HepG2 (cell line): Measurements from ENCODE around the gene PGRMC2. TPM values are rescaled to one million over a fixed set of nuclear protein-coding genes. Genes with fewer than 3 reads are reported as not detected.

Experiments used
- ARNT ChIP-seq: fragments of 450-650 bp; IDR thresholded peaks from 2 replicates; pipeline ENCODE4 v1.6.1; 2017
- CREBL2 ChIP-seq: sonication (generic); formaldehyde crosslinking; IDR thresholded peaks from 2 replicates; pipeline ENCODE4 v1.8.1; 2023; ENCODE audit warnings: missing genetic modification reagents, mild to moderate bottlenecking, borderline replicate concordance
- EEA1 ChIP-seq: sonication (generic); formaldehyde crosslinking; IDR thresholded peaks from 2 replicates; pipeline ENCODE4 v1.5.1; 2020; ENCODE audit warnings: mild to moderate bottlenecking, missing genetic modification reagents, borderline replicate concordance
- HNRNPLL ChIP-seq: fragments of 200-400 bp; formaldehyde crosslinking; IDR thresholded peaks from 2 replicates; pipeline ENCODE4 v1.6.1; 2017; ENCODE audit warnings: mild to moderate bottlenecking, low read depth, low read length; ENCODE audit not compliant: poor library complexity, severe bottlenecking
- IRF2 ChIP-seq: IDR thresholded peaks from 2 replicates; pipeline ENCODE4 v1.6.1; 2018; ENCODE audit warnings: missing genetic modification reagents, missing compliant biosample characterization
- KLF15 ChIP-seq: sonication (generic); formaldehyde crosslinking; IDR thresholded peaks from 2 replicates; pipeline ENCODE4 v1.8.1; 2023; ENCODE audit warnings: borderline replicate concordance, mild to moderate bottlenecking, inconsistent platforms, missing genetic modification reagents, mixed read lengths
- MAZ ChIP-seq, 2 experiments: sonication (generic) in 1 of 2; formaldehyde crosslinking in 1 of 2; IDR thresholded peaks; 2 replicates each; pipeline versions ENCODE4 v1.5.0 to v1.6.1; 2012 to 2020; ENCODE audit warnings: low read depth in 2 of 2, mild to moderate bottlenecking in 2 of 2, borderline replicate concordance in 1 of 2, improper control_type of control experiment in 1 of 2, low read length in 1 of 2, missing genetic modification reagents in 1 of 2, moderate library complexity in 1 of 2
- MTERF4 ChIP-seq: sonication (generic); formaldehyde crosslinking; IDR thresholded peaks from 2 replicates; pipeline ENCODE4 v1.8.0; 2023; ENCODE audit warnings: mild to moderate bottlenecking, missing genetic modification reagents
- PAF1 ChIP-seq: IDR thresholded peaks from 2 replicates; pipeline ENCODE4 v1.6.1; 2016; ENCODE audit warnings: missing genetic modification reagents, missing compliant biosample characterization
- PRPF4 ChIP-seq: fragments of 200-400 bp; formaldehyde crosslinking; IDR thresholded peaks from 2 replicates; pipeline ENCODE4 v1.6.1; 2016; ENCODE audit warnings: low read length, low read depth; ENCODE audit not compliant: poor library complexity, severe bottlenecking
- RBM39 ChIP-seq: fragments of 200-400 bp; formaldehyde crosslinking; IDR thresholded peaks from one replicate; pipeline ENCODE4 v1.6.1; 2018; ENCODE audit warnings: antibody characterized with exemption, mild to moderate bottlenecking, low read depth, low read length; ENCODE audit not compliant: poor library complexity, severe bottlenecking
- SOX13 ChIP-seq, 3 experiments: fragments of 450-650 bp in 1 of 3; sonication (generic) in 1 of 3; formaldehyde crosslinking in 1 of 3; IDR thresholded peaks in 2 of 3; conservative IDR thresholded peaks in 1 of 3; 2 replicates each; pipeline versions ENCODE4 v1.5.0 to v1.6.1; 2016 to 2020; ENCODE audit warnings: antibody characterized with exemption in 1 of 3, mild to moderate bottlenecking in 1 of 3, missing compliant biosample characterization in 1 of 3, missing genetic modification reagents in 1 of 3, moderate library complexity in 1 of 3
- SSRP1 ChIP-seq: IDR thresholded peaks from 2 replicates; pipeline ENCODE4 v1.6.1; 2016; ENCODE audit warnings: control low read depth
- SYNCRIP ChIP-seq: fragments of 200-400 bp; formaldehyde crosslinking; IDR thresholded peaks from 2 replicates; pipeline ENCODE4 v1.6.1; 2018; ENCODE audit warnings: mild to moderate bottlenecking, low read depth, low read length; ENCODE audit not compliant: insufficient read depth
- ZBTB26 ChIP-seq: IDR thresholded peaks from 2 replicates; pipeline ENCODE4 v1.6.1; 2016; ENCODE audit warnings: missing compliant biosample characterization, missing genetic modification reagents, borderline replicate concordance
- ZNF260 ChIP-seq: sonication (generic); formaldehyde crosslinking; IDR thresholded peaks from 2 replicates; pipeline ENCODE4 v1.4.0; 2020; ENCODE audit warnings: missing genetic modification reagents, low read depth, mild to moderate bottlenecking, borderline replicate concordance
- ZNF281 ChIP-seq: sonication (generic); formaldehyde crosslinking; IDR thresholded peaks from 2 replicates; pipeline ENCODE4 v1.4.0; 2020; ENCODE audit warnings: missing genetic modification reagents, borderline replicate concordance
- ZNF3 ChIP-seq: IDR thresholded peaks from 2 replicates; pipeline ENCODE4 v1.7.0; 2017; ENCODE audit warnings: inconsistent platforms
- ZNF354B ChIP-seq: sonication (generic); formaldehyde crosslinking; IDR thresholded peaks from 2 replicates; pipeline ENCODE4 v1.8.0; 2022; ENCODE audit warnings: mild to moderate bottlenecking, missing genetic modification reagents
- ZNF792 ChIP-seq: IDR thresholded peaks from 2 replicates; pipeline ENCODE4 v1.6.1; 2016
- polyA plus RNA-seq, 8 experiments: library from polyadenylated mRNA; depleted of rRNA in 3 of 8; stranded (reverse) in 7 of 8; unstranded in 1 of 8; fragments of >200 nt; fragmentation: Illumina TruSeq in 4 of 8; extraction: Trizol in 4 of 8; gene quantifications; 2 replicates each; pipeline versions ENCODE4 v1.2.1 to v1.2.3, GENCODE V29; 2011 to 2016; ENCODE audit warnings: low read depth in 4 of 8, missing spikeins in 1 of 8, mixed read lengths in 1 of 8; ENCODE audit not compliant: insufficient read depth in 1 of 8
- total RNA-seq, 5 experiments: library from RNA; depleted of rRNA; stranded (reverse); fragments of >200 nt; fragmentation: Illumina TruSeq; extraction: Trizol; gene quantifications; 2 replicates each; pipeline ENCODE4 v1.2.3, GENCODE V29; 2016; ENCODE audit warnings: low read depth in 1 of 5

Gene PGRMC2
- total and polyA plus RNA-seq, 2 of the 13 experiments (the other 11 are each of a cell fraction or from before 2014, with no cell fraction given) = 16.0 to 19.8 TPM

- TF ChIP-seq MTERF4 (CRISPR knock-in tag) (0 out of 2 replicates have a peak, but pooled peaks have one; percentile 42), IRF2 (CRISPR knock-in tag) (0 out of 2 replicates have a peak, but pooled peaks have one; percentile 39), SOX13 (IDR thresholded peaks at IDR 0.05) (no peak), SOX13 (CRISPR knock-in tag; conservative IDR thresholded peaks at IDR 0.05 in 1 of 2, IDR thresholded peaks at IDR 0.05 in 1 of 2) (no peak; a peak in 1 of 4 replicates), ZNF260 (no peak), EEA1 (no peak), HNRNPLL (no peak), CREBL2 (CRISPR knock-in tag) (no peak), PRPF4 (no peak), ZNF354B (CRISPR knock-in tag) (no peak), PAF1 (CRISPR knock-in tag) (no peak), ARNT (no peak), ZBTB26 (no peak), KLF15 (CRISPR knock-in tag) (no peak), SSRP1 (no peak), ZNF281 (CRISPR knock-in tag) (no peak), MAZ (IDR thresholded peaks at IDR 0.05; ENCODE audit: borderline replicate concordance, low read depth, low read length) (no peak), MAZ (CRISPR knock-in tag; IDR thresholded peaks at IDR 0.05; ENCODE audit: low read depth) (0 out of 2 replicates have a peak, but pooled peaks have one; percentile 33), SYNCRIP (no peak), RBM39 (no peak), ZNF792 (CRISPR knock-in tag) (no peak; the same call in 1 of the 2 replicates), ZNF3 (CRISPR knock-in tag) (no peak)
These were observed 22.7 kb upstream of the PGRMC2 start (continued) for GRCh38 chr4:128310266-128310697.
